ENCODE results near the gene ZRANB3. TPM values are rescaled to one million over a fixed set of nuclear protein-coding genes. Genes with fewer than 3 reads are reported as not detected.

The ZRANB3 gene
- total and polyA plus RNA-seq, 10 of the 15 experiments (the other 5 are each of a cell fraction or from before 2014, with no cell fraction given), result 5.6 to 11.4 (median 9.9) TPM

DNA sequence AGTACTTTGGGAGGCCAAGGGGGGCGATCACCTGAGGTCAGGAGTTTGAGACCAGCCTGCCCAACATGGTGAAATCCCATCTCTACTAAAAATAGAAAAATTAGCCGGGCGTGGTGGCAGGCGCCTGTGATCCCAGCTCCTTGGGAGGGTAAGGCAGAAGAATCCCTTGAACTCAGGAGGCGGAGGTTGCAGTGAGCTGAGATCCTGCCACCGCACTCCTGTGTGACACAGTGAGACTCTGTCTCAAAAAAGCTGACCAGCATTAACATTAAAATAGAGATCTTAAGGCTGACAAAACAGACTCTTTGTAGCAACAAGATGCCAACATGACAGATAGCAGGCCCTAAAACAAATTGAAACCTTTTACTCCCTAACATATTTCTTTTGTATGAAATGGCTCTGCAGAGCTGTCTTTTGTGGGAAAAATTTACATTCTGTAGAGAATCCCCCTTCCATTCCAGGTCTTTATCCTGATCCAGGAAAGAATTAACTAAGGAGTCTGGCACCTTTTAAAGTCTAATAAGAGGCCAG lies 265.0 kb downstream of the ZRANB3 start:
- Histone ChIP-seq H3K27me3 (replicated peaks in 1 of 2; ENCODE audit: control insufficient read depth in 2 of 2, insufficient read depth in 2 of 2, low read length in 1 of 2) (no peaks in the 10 kb centered on the region), H3K36me3 (ENCODE audit: control insufficient read depth in 2 of 2, insufficient read depth in 2 of 2, low read length in 1 of 2) (no peaks in the 10 kb centered on the region; a peak in 1 of 4 replicates), H4K20me1 (ENCODE audit: control insufficient read depth, insufficient read depth) (no peaks in the 10 kb centered on the region), H3K27ac (ENCODE audit: control insufficient read depth, insufficient read depth) (no peak overlapping the region), H3K79me2 (ENCODE audit: control insufficient read depth, insufficient read depth, low read length) (no peaks in the 10 kb centered on the region), H3K4me2 (ENCODE audit: control insufficient read depth, insufficient read depth) (no peak overlapping the region), H2AFZ (ENCODE audit: control insufficient read depth, low read depth, low read length) (no peak overlapping the region), H3K9ac (ENCODE audit: control insufficient read depth, insufficient read depth, low read length) (no peak overlapping the region), H3K4me3 (no peak overlapping the region), H3K4me1 (ENCODE audit: control insufficient read depth, insufficient read depth, low read length) (no peaks in the 10 kb centered on the region), H3K9me3 (replicated peaks; ENCODE audit: control insufficient read depth, insufficient read depth, low read length) (no peaks in the 10 kb centered on the region)
- FAIRE-seq (no peak), DNase-seq (ENCODE audit: low read depth, low spot score) (no peak), ATAC-seq (no peak)
- ChIA-PET CTCF (interaction anchor here (1.4 kb wide), 1 partner anchor 11 kb away, joined by 3 read pairs; no protein-coding TSS in a partner anchor), SMC1A (ENCODE audit: uncharacterized antibody, unreplicated experiment) (interaction anchor here (0.7 kb wide), 1 partner anchor 262 kb away, joined by 3 read pairs; no protein-coding TSS in a partner anchor), POLR2A (no interaction called here), RAD21 (ENCODE audit: unreplicated experiment) (no interaction called here)
- BruUV-seq (replicated peaks), result no TSS peak
- no peak for TF ChIP-seq STAT1 (conservative IDR thresholded peaks at IDR 0.05)
- no peak for TF ChIP-seq SRF (IDR thresholded peaks at IDR 0.05; ENCODE audit: low read depth in 2 of 2, low read length in 2 of 2)
- no peak for TF ChIP-seq ESRRA (IDR thresholded peaks at IDR 0.05; ENCODE audit: low read length)
- TF ChIP-seq, protein P1, sequence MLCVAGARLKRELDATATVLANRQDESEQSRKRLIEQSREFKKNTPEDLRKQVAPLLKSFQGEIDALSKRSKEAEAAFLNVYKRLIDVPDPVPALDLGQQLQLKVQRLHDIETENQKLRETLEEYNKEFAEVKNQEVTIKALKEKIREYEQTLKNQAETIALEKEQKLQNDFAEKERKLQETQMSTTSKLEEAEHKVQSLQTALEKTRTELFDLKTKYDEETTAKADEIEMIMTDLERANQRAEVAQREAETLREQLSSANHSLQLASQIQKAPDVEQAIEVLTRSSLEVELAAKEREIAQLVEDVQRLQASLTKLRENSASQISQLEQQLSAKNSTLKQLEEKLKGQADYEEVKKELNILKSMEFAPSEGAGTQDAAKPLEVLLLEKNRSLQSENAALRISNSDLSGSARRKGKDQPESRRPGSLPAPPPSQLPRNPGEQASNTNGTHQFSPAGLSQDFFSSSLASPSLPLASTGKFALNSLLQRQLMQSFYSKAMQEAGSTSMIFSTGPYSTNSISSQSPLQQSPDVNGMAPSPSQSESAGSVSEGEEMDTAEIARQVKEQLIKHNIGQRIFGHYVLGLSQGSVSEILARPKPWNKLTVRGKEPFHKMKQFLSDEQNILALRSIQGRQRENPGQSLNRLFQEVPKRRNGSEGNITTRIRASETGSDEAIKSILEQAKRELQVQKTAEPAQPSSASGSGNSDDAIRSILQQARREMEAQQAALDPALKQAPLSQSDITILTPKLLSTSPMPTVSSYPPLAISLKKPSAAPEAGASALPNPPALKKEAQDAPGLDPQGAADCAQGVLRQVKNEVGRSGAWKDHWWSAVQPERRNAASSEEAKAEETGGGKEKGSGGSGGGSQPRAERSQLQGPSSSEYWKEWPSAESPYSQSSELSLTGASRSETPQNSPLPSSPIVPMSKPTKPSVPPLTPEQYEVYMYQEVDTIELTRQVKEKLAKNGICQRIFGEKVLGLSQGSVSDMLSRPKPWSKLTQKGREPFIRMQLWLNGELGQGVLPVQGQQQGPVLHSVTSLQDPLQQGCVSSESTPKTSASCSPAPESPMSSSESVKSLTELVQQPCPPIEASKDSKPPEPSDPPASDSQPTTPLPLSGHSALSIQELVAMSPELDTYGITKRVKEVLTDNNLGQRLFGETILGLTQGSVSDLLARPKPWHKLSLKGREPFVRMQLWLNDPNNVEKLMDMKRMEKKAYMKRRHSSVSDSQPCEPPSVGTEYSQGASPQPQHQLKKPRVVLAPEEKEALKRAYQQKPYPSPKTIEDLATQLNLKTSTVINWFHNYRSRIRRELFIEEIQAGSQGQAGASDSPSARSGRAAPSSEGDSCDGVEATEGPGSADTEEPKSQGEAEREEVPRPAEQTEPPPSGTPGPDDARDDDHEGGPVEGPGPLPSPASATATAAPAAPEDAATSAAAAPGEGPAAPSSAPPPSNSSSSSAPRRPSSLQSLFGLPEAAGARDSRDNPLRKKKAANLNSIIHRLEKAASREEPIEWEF (IDR thresholded peaks at IDR 0.05; ENCODE audit: insufficient replicate concordance, low read depth, low read length), result no peak
- 93% methylated on average over 6 of the region's 6 CpGs for WGBS (ENCODE audit: insufficient coverage, insufficient replicate concordance, low lambda C conversion rate, missing lambda C conversion rate)
- intact Hi-C loops (cut with micrococcal nuclease; ENCODE audit: unreplicated experiment) (no loop called here), in situ Hi-C loops (cut with MboI) (no loop called here)

All from GM12878 (cell line).